Endothelial cell of umbilical vein (primary cell): ENCODE measurements around the gene CDKN2AIP. TPM values are rescaled to one million over a fixed set of nuclear protein-coding genes. Genes with fewer than 3 reads are reported as not detected.

Experiments used
- BruUV-seq: library from RNA; stranded (reverse); fragments of 400-500 nt; replicated peaks from 2 replicates; lab custom pipeline; 2021; lab: Mats Ljungman, UMichigan
- CTCF ChIA-PET: fragments of 300-600, 350-600 bp; sonication (Branson Sonifier 250); formaldehyde crosslinking; loops from one replicate; lab custom pipeline; 2021; ENCODE audit warnings: antibody characterized with exemption, inconsistent platforms; lab: Charles Lee
- POLR2A ChIA-PET: fragments of 300-600, 350-600 bp; sonication (Branson Sonifier 250); formaldehyde crosslinking; loops from one replicate; lab custom pipeline; 2021; ENCODE audit warnings: antibody characterized with exemption, inconsistent platforms; lab: Charles Lee
- DNase-seq: peaks from one replicate; pipeline ENCODE4 v3.0.0-alpha.2; 2011; ENCODE audit warnings: low read depth, low spot score
- FAIRE-seq: peaks from 2 replicates; lab custom pipeline; 2011; peaks lifted over from hg19 to GRCh38; lab: Jason Lieb, UNC
- H2AFZ ChIP-seq: 2 replicates; pipeline ENCODE4 v1.6.0; 2012; ENCODE audit warnings: low read depth, low read length, control low read depth, inconsistent platforms
- H3K27ac ChIP-seq: 2 replicates; pipeline ENCODE4 v1.5.1; 2011; ENCODE audit warnings: low read depth, mild to moderate bottlenecking, control low read depth, low read length, moderate library complexity; ENCODE audit not compliant: insufficient read depth
- H3K27me3 ChIP-seq, 2 experiments: 2 replicates each; pipeline versions ENCODE4 v1.6.0 to v1.6.1; 2011; ENCODE audit warnings: low read length in 2 of 2, mixed read lengths in 1 of 2; ENCODE audit not compliant: control insufficient read depth in 2 of 2, insufficient read depth in 2 of 2
- H3K36me3 ChIP-seq, 2 experiments: 2 replicates in 1 of 2; 3 replicates in 1 of 2; pipeline ENCODE4 v1.5.1; 2011; ENCODE audit warnings: low read length in 2 of 2, mild to moderate bottlenecking in 1 of 2, moderate library complexity in 1 of 2; ENCODE audit not compliant: control insufficient read depth in 2 of 2, insufficient read depth in 2 of 2; ENCODE audit errors: extremely low read depth in 1 of 2
- H3K4me1 ChIP-seq: 3 replicates; pipeline ENCODE4 v1.5.1; 2011; ENCODE audit warnings: mild to moderate bottlenecking, low read length; ENCODE audit not compliant: control insufficient read depth, insufficient read depth; ENCODE audit errors: extremely low read depth
- H3K4me2 ChIP-seq: 2 replicates; pipeline ENCODE4 v1.6.1; 2011; ENCODE audit warnings: low read length, control low read depth, mixed read lengths; ENCODE audit not compliant: insufficient read depth
- H3K4me3 ChIP-seq, 3 experiments: fragments of 200-600 bp in 1 of 3; sonication (generic), shearing (Covaris generic) in 1 of 3; replicated peaks in 1 of 3; 2 replicates each; pipeline ENCODE4 v1.5.1; 2011 to 2016; ENCODE audit warnings: control low read depth in 3 of 3, low read length in 3 of 3, mild to moderate bottlenecking in 2 of 3, inconsistent platforms in 1 of 3, low read depth in 1 of 3, moderate library complexity in 1 of 3; ENCODE audit not compliant: insufficient read depth in 1 of 3
- H3K79me2 ChIP-seq: 2 replicates; pipeline ENCODE4 v1.6.0; 2012; ENCODE audit warnings: low read length, inconsistent platforms; ENCODE audit not compliant: control insufficient read depth, insufficient read depth
- H3K9ac ChIP-seq: replicated peaks from 2 replicates; pipeline ENCODE3; 2011; ENCODE audit warnings: low read length, control low read depth; ENCODE audit not compliant: insufficient read depth; ENCODE audit errors: extremely low read depth
- H3K9me1 ChIP-seq: replicated peaks from 3 replicates; pipeline ENCODE4 v1.6.0; 2011; ENCODE audit warnings: mild to moderate bottlenecking, low read length; ENCODE audit not compliant: control insufficient read depth, insufficient read depth; ENCODE audit errors: extremely low read depth
- H3K9me3 ChIP-seq: replicated peaks from 2 replicates; pipeline ENCODE4 v1.5.1; 2012; ENCODE audit warnings: low read length, inconsistent platforms; ENCODE audit not compliant: control insufficient read depth, insufficient read depth
- H4K20me1 ChIP-seq: replicated peaks from 2 replicates; pipeline ENCODE3; 2011; ENCODE audit warnings: mild to moderate bottlenecking, low read length; ENCODE audit not compliant: control insufficient read depth, insufficient read depth; ENCODE audit errors: extremely low read depth
- CTCF ChIP-seq, 2 donors: IDR thresholded peaks; 1 replicate in 1 of 2; 2 replicates in 1 of 2; pipeline ENCODE4 v1.5.1; 2011; ENCODE audit warnings: low read length in 2 of 2, mild to moderate bottlenecking in 2 of 2, moderate library complexity in 2 of 2, control low read depth in 1 of 2, inconsistent platforms in 1 of 2, low read depth in 1 of 2; ENCODE audit not compliant: insufficient read depth in 1 of 2; ENCODE audit errors: extremely low read depth in 1 of 2
- FOS ChIP-seq: IDR thresholded peaks from 2 replicates; pipeline ENCODE4 v1.6.1; 2011; ENCODE audit warnings: mild to moderate bottlenecking, low read length, moderate library complexity, borderline replicate concordance; ENCODE audit not compliant: insufficient read depth
- GATA2 ChIP-seq: IDR thresholded peaks from 2 replicates; pipeline ENCODE4 v1.7.0; 2011; ENCODE audit warnings: low read depth, mild to moderate bottlenecking, moderate library complexity, mixed read lengths, low read length; ENCODE audit not compliant: insufficient read length, insufficient read depth
- JUN ChIP-seq: IDR thresholded peaks from 2 replicates; pipeline ENCODE4 v1.6.1; 2011; ENCODE audit warnings: borderline replicate concordance, low read depth; ENCODE audit not compliant: insufficient read length, insufficient read depth
- MAX ChIP-seq: IDR thresholded peaks from 2 replicates; pipeline ENCODE4 v1.6.1; 2011; ENCODE audit not compliant: insufficient read depth, insufficient read length
- MYC ChIP-seq: IDR thresholded peaks from one replicate; pipeline ENCODE4 v1.6.1; 2011; ENCODE audit warnings: mild to moderate bottlenecking, low read depth, low read length
- POLR2A ChIP-seq: IDR thresholded peaks from 2 replicates; pipeline ENCODE4 v1.6.1; 2012; ENCODE audit warnings: low read depth, mild to moderate bottlenecking, control low read depth, low read length
- POLR2AphosphoS5 ChIP-seq: IDR thresholded peaks from 2 replicates; pipeline ENCODE4 v1.6.1; 2012; ENCODE audit warnings: low read depth, mild to moderate bottlenecking, control low read depth, low read length, moderate library complexity; ENCODE audit not compliant: insufficient read depth
- dilution Hi-C: fragments of 300-500 bp; cut with MboI; formaldehyde crosslinking; loops from one replicate; pipeline ENCODE4 v1.15.0; 2019; ENCODE audit warnings: low sequenced_read_pairs; ENCODE audit not compliant: extremely low pct_ligation_motif_present
- intact Hi-C: fragments of 100-400 bp; cut with micrococcal nuclease; formaldehyde crosslinking; loops from one replicate; pipeline ENCODE4 v1.10.0; 2022
- polyA plus RNA-seq, 4 experiments: library from polyadenylated mRNA; depleted of rRNA in 3 of 4; stranded (reverse) in 3 of 4; unstranded in 1 of 4; fragments of >200 nt; gene quantifications; 2 replicates each; pipeline versions ENCODE4 v1.2.1 to v1.2.3, GENCODE V29; 2011 to 2012; ENCODE audit warnings: missing spikeins in 1 of 4
- total RNA-seq: library from RNA; stranded (reverse); gene quantifications from 2 replicates; pipeline ENCODE4 v1.2.3, GENCODE V29; 2021

The CDKN2AIP gene
- total and polyA plus RNA-seq, 2 donors (not counting 3 experiments of a cell fraction or from before 2014, with no cell fraction given): 5.1 to 12.8 TPM

- POLR2A ChIA-PET: no interaction called here
- Histone ChIP-seq H3K27me3 (no peaks in the 10 kb centered on the region), H3K79me2 (no peaks in the 10 kb centered on the region), H3K4me1 (peaks cover 3% of the 10 kb centered on the region), H2AFZ (no peak overlapping the region), H3K4me2 (no peak overlapping the region), H4K20me1 (no peaks in the 10 kb centered on the region), H3K9me1 (no peaks in the 10 kb centered on the region), H3K9ac (no peak overlapping the region), H3K4me3 (no peak overlapping the region), H3K27ac (no peak overlapping the region), H3K9me3 (no peaks in the 10 kb centered on the region), H3K36me3 (no peaks in the 10 kb centered on the region)
- intact Hi-C loops (no loop called here), dilution Hi-C loops (no loop called here)
- BruUV-seq: no TSS peak
- CTCF ChIA-PET: interaction anchor here (0.8 to 0.9 kb wide), 2 partner anchors 337 to 492 kb away, joined by 3 read pairs; no protein-coding TSS in a partner anchor
- DNase-seq: no peak
- no peak for TF ChIP-seq POLR2A
- TF ChIP-seq FOS: no peak
- TF ChIP-seq MYC: no peak
- no peak for TF ChIP-seq MAX
- TF ChIP-seq GATA2: no peak
- TF ChIP-seq POLR2AphosphoS5: no peak
- TF ChIP-seq CTCF (IDR thresholded peaks at IDR 0.05; ENCODE audit: extremely low read depth in 1 of 2, insufficient read depth in 1 of 2, low read depth in 1 of 2, low read length in 2 of 2): no peak
- no peak for TF ChIP-seq JUN
- no peak for FAIRE-seq
Observed at GRCh38 chr4:183409934-183410333, 34.5 kb upstream of the CDKN2AIP start.
